Mesodermal cell (in vitro differentiated cells): Measurements from ENCODE around the gene NEGR1.

Experiments used
- H3K27ac ChIP-seq: 2 replicates; pipeline ENCODE4 v1.7.0; 2013; ENCODE audit warnings: mild to moderate bottlenecking, low read depth, low read length, moderate library complexity; ENCODE audit not compliant: severe bottlenecking
- H3K36me3 ChIP-seq: 2 replicates; pipeline ENCODE4 v1.7.1; 2013; ENCODE audit warnings: mild to moderate bottlenecking, low read length, moderate library complexity; ENCODE audit not compliant: control insufficient read depth, insufficient read depth
- H3K4me1 ChIP-seq: one replicate; pipeline ENCODE4 v1.7.1; 2013; ENCODE audit warnings: mild to moderate bottlenecking, low read length; ENCODE audit not compliant: insufficient read depth, control insufficient read depth, poor library complexity, severe bottlenecking
- H3K4me3 ChIP-seq: 2 replicates; pipeline ENCODE4 v1.7.0; 2013; ENCODE audit warnings: low read length, control low read depth, mild to moderate bottlenecking; ENCODE audit not compliant: insufficient read depth, poor library complexity, severe bottlenecking; ENCODE audit errors: extremely low read depth
- H3K9me3 ChIP-seq: 2 replicates; pipeline ENCODE4 v1.7.1; 2013; ENCODE audit warnings: mild to moderate bottlenecking, low read length, moderate library complexity; ENCODE audit not compliant: control insufficient read depth
- WGBS, 2 experiments: methylation state at CpG; one replicate each; pipeline ENCODE4 v1.1.5; 2013; ENCODE audit warnings: missing lambda C conversion rate in 2 of 2; ENCODE audit not compliant: insufficient coverage in 2 of 2; 5-methylcytosine and 5-hydroxymethylcytosine counted together

Gene NEGR1

DNA sequence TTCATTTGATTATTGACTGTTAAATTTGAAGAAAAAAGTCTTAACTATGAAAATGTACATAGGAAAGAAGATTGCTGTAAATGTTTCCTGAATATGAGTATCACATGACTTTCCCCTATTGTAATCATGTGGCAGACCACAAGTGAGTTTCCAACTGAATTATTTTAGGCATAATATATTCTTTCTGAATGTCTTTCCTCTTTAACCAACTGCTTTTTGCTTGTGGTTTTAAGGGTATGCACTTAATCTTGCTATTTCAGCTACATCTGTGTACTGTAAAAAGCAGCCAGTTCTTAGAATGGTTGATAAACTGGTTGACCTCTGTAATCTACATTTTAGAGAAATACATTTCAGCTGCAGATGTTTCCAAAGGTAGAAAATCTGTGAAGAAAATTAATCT lies 400.7 kb downstream of the NEGR1 start:
- Histone ChIP-seq H3K4me3 (no peak overlapping the region), H3K27ac (no peak overlapping the region), H3K4me1 (peaks cover 4% of the 10 kb centered on the region), H3K36me3 (no peaks in the 10 kb centered on the region), H3K9me3 (no peaks in the 10 kb centered on the region)

DNA sequence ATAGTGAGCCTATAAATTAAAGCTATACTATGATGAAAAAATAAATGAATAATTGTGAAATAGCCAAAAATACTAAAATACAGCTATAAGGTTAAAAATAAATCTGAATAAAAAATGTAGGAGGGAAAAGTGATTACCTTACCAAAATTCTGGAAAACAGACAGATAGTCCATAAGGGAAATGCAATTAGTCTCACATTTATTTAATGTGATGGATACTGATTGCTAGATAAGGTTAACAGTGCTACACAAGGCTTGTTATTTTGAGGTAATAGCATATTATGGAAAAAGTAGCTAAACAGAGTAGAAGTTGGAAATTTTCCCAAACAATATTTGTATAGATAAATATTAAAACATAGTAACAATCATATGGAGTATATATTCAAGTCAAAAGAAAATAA lies 413.0 kb downstream of the NEGR1 start:
- no peaks in the 10 kb centered on the region for H3K9me3 ChIP-seq
- H3K27ac ChIP-seq: no peak overlapping the region
- H3K4me3 ChIP-seq: no peak overlapping the region
- no peaks in the 10 kb centered on the region for H3K4me1 ChIP-seq
- H3K36me3 ChIP-seq: no peaks in the 10 kb centered on the region

- 67% methylated on average over 1 of the region's 2 CpGs; no CpG with 5 or more reads in 1 of the 2 experiments for WGBS, 2 experiments
- H3K9me3 ChIP-seq: no peaks in the 10 kb centered on the region
Measured at GRCh38 chr1:71862756-71863155, 419.6 kb downstream of the NEGR1 start.

GRCh38 chr1:71861022-71861421 lies 421.3 kb downstream of the NEGR1 start:
- Histone ChIP-seq H3K4me3 (no peak overlapping the region), H3K27ac (no peak overlapping the region), H3K36me3 (no peaks in the 10 kb centered on the region), H3K4me1 (no peaks in the 10 kb centered on the region), H3K9me3 (no peaks in the 10 kb centered on the region)

More at GRCh38 chr1:71862756-71863155, 419.6 kb downstream of the NEGR1 start:
- no peaks in the 10 kb centered on the region for H3K36me3 ChIP-seq
- no peaks in the 10 kb centered on the region for H3K4me1 ChIP-seq
- H3K4me3 ChIP-seq: no peak overlapping the region
- no peak overlapping the region for H3K27ac ChIP-seq

DNA sequence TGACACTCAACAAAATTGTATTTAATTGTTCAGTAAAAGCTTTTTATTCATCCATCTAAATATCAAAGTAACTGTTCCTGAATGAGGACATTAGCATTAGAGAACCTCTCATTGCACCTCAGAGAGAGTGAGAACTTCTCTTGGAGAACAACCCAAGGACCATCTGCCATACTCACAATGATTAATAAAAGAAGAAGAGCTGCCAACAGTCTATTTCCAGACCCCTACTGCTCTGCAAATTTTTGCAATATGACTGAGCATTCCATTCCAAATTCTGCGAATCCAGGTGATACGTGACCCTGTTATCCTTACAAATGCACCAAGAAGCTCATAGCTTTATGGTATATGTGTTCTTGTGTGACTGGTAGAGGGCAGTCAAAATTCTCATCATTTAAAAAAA lies 422.5 kb downstream of the NEGR1 start:
- Histone ChIP-seq H3K9me3 (no peaks in the 10 kb centered on the region), H3K4me1 (no peaks in the 10 kb centered on the region), H3K4me3 (no peak overlapping the region), H3K36me3 (no peaks in the 10 kb centered on the region), H3K27ac (no peak overlapping the region)
- no CpG with 5 or more reads among the region's 2 CpGs for WGBS, 2 experiments

- Histone ChIP-seq H3K4me1 (no peaks in the 10 kb centered on the region), H3K27ac (no peak overlapping the region), H3K4me3 (no peak overlapping the region), H3K9me3 (no peaks in the 10 kb centered on the region), H3K36me3 (no peaks in the 10 kb centered on the region)
- 82 to 100% methylated on average over 1 of the region's 1 CpG for WGBS, 2 experiments
Measured at GRCh38 chr1:71857862-71858261, 424.5 kb downstream of the NEGR1 start.

- no peaks in the 10 kb centered on the region for H3K4me1 ChIP-seq
- H3K9me3 ChIP-seq: no peaks in the 10 kb centered on the region
- H3K4me3 ChIP-seq: no peak overlapping the region
- no peaks in the 10 kb centered on the region for H3K36me3 ChIP-seq
- 83 to 89% methylated on average over 1 of the region's 2 CpGs for WGBS, 2 experiments
- no peak overlapping the region for H3K27ac ChIP-seq
Measured at GRCh38 chr1:71853360-71853759, 429.0 kb downstream of the NEGR1 start.

GRCh38 chr1:71850936-71851335 lies 431.4 kb downstream of the NEGR1 start:
- H3K4me3 ChIP-seq: no peak overlapping the region
- H3K9me3 ChIP-seq: no peaks in the 10 kb centered on the region
- 100% methylated on average over 1 of the region's 3 CpGs; no CpG with 5 or more reads in 1 of the 2 experiments for WGBS, 2 experiments
- no peak overlapping the region for H3K27ac ChIP-seq
- no peaks in the 10 kb centered on the region for H3K36me3 ChIP-seq
- no peaks in the 10 kb centered on the region for H3K4me1 ChIP-seq

DNA sequence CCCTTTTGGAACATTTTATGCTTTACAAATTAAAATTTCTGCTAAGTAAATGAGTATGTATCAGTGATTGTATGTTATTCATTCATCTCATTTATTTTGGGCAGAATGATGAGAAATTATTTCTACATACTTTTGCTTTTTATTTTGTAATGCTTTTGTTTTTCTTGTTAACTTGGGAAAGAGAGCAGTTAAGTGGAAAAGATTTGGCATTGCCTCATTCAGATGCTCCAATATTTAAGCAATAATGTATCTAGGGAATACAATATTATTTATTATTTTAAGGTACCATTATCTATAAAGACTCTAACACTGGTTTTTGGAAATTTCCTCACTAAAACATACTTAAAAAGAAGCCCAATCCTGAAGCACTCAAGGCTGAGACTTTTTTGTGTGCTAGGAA lies 431.8 kb downstream of the NEGR1 start:
- H3K9me3 ChIP-seq: no peaks in the 10 kb centered on the region
- no peak overlapping the region for H3K4me3 ChIP-seq
- H3K4me1 ChIP-seq: no peaks in the 10 kb centered on the region
- H3K36me3 ChIP-seq: no peaks in the 10 kb centered on the region
- H3K27ac ChIP-seq: no peak overlapping the region

- 73 to 100% methylated on average over 2 of the region's 2 CpGs for WGBS, 2 experiments
- Histone ChIP-seq H3K4me1 (no peaks in the 10 kb centered on the region), H3K36me3 (no peaks in the 10 kb centered on the region), H3K4me3 (no peak overlapping the region), H3K9me3 (no peaks in the 10 kb centered on the region), H3K27ac (no peak overlapping the region)
Measured at GRCh38 chr1:71843012-71843411, 439.3 kb downstream of the NEGR1 start.

DNA sequence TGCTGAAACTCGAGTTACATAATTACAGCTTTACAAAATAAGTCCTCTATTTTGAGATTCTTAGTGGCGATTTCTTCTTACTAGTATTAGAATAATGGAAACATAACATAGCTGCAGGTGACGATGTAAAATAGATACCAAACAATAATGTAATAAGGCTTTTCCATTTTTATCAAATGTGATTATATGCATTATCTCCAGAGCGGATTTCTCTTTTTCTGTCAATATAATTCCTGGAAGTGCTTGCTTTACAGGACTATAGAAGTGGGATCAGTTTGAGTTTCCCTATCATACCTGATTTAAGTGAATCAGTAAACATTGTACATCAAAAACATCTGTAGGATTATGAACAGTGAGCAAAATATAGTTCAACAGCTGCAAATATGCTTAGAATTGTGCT lies 442.5 kb downstream of the NEGR1 start:
- H3K27ac ChIP-seq: no peak overlapping the region
- no peaks in the 10 kb centered on the region for H3K9me3 ChIP-seq
- WGBS, 2 experiments: no CpG with 5 or more reads among the region's 4 CpGs
- H3K4me3 ChIP-seq: no peak overlapping the region
- H3K4me1 ChIP-seq: no peaks in the 10 kb centered on the region
- H3K36me3 ChIP-seq: no peaks in the 10 kb centered on the region

- no peaks in the 10 kb centered on the region for H3K9me3 ChIP-seq
- H3K27ac ChIP-seq: no peak overlapping the region
- no CpG with 5 or more reads among the region's 2 CpGs for WGBS, 2 experiments
- no peak overlapping the region for H3K4me3 ChIP-seq
- no peaks in the 10 kb centered on the region for H3K36me3 ChIP-seq
- H3K4me1 ChIP-seq: no peaks in the 10 kb centered on the region
Measured at GRCh38 chr1:71836904-71837303, 445.4 kb downstream of the NEGR1 start.
